Subcutaneous abdominal adipose tissue (tissue), 5 donors: ENCODE data around the gene GATAD2A.
"Not testable (repeated sequence)": the region's sequence is repeated elsewhere in the genome, so short reads cannot be mapped to it uniquely, and the experiment has no call there.

ENCODE experiments used
- H3K27ac ChIP-seq: one replicate; pipeline ENCODE4 v1.7.0; 2013; ENCODE audit warnings: low read depth, mild to moderate bottlenecking, inconsistent platforms, low read length, moderate library complexity
- H3K27me3 ChIP-seq, 5 donors: one replicate each; pipeline ENCODE4 v1.7.0; 2013; ENCODE audit warnings: low read length in 5 of 5, inconsistent platforms in 1 of 5; ENCODE audit not compliant: control insufficient read depth in 5 of 5, insufficient read depth in 4 of 5
- H3K36me3 ChIP-seq, 5 donors: one replicate each; pipeline ENCODE4 v1.7.0; 2013; ENCODE audit warnings: low read length in 5 of 5; ENCODE audit not compliant: control insufficient read depth in 5 of 5, insufficient read depth in 5 of 5
- H3K4me1 ChIP-seq, 5 donors: one replicate each; pipeline ENCODE4 v1.7.0; 2013; ENCODE audit warnings: low read length in 5 of 5, mild to moderate bottlenecking in 3 of 5, moderate library complexity in 1 of 5; ENCODE audit not compliant: control insufficient read depth in 5 of 5, insufficient read depth in 5 of 5
- H3K4me3 ChIP-seq, 5 donors: one replicate each; pipeline ENCODE4 v1.7.0; 2013; ENCODE audit warnings: low read length in 5 of 5, low read depth in 1 of 5
- H3K9ac ChIP-seq, 5 donors: one replicate each; pipeline ENCODE4 v1.7.0; 2013; ENCODE audit warnings: low read length in 5 of 5, mild to moderate bottlenecking in 4 of 5, moderate library complexity in 3 of 5
- H3K9me3 ChIP-seq, 5 donors: one replicate each; pipeline ENCODE4 v1.7.0; 2013; ENCODE audit warnings: low read length in 5 of 5; ENCODE audit not compliant: control insufficient read depth in 5 of 5
- donor health status: healthy.
- donor health status: healthy.
- donor health status: healthy.
- donor health status: healthy.
- donor health status: healthy.

Gene GATAD2A

GRCh38 chr19:19372656-19373416, 32.6 kb upstream of the GATAD2A start:
- peak overlapping the region; percentile 57 for H3K27ac ChIP-seq
- peaks cover 0 to 22% (median 11%) of the 10 kb centered on the region in 5 donors for H3K4me1 ChIP-seq
- peak overlapping the region in 1 of 5 donors; percentile 31 for H3K9ac ChIP-seq
- H3K9me3 ChIP-seq, result no peaks in the 10 kb centered on the region
- H3K36me3 ChIP-seq, result no peaks in the 10 kb centered on the region
- H3K27me3 ChIP-seq, result no peaks in the 10 kb centered on the region
- peak overlapping the region in 3 of 5 donors; percentile 5 to 37 (median 36) for H3K4me3 ChIP-seq

- Histone ChIP-seq H3K4me1 (peaks cover 0 to 14% (median 11%) of the 10 kb centered on the region in 5 donors), H3K36me3 (no peaks in the 10 kb centered on the region), H3K9ac (no peak overlapping the region), H3K27me3 (no peaks in the 10 kb centered on the region), H3K9me3 (no peaks in the 10 kb centered on the region), H3K27ac (no peak overlapping the region), H3K4me3 (no peak overlapping the region)
Measured at GRCh38 chr19:19379527-19379926, 25.9 kb upstream of the GATAD2A start.

DNA sequence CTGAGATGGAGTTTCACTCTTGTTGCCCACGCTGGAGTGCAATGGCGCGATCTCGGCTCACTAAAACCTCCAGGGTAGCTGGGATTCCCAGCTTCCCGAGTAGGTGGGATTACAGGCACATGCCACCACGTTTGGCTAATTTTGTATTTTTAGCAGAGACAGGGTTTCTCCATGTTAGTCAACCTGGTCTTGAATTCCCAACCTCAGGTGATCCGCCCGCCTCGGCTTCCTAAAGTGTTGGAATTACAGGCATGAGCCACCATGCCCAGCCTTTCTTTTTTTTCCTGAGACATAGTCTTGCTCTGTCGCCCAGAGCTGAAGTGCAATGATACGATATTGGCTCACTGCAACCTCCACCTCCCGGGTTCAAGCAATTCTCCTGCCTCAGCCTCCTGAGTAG, 25.2 kb upstream of the GATAD2A start:
- H3K27me3 ChIP-seq, H3K27ac ChIP-seq, H3K9ac ChIP-seq, H3K9me3 ChIP-seq, H3K4me3 ChIP-seq, H3K36me3 ChIP-seq: not testable (repeated sequence)
- peaks cover 0 to 18% (median 16%) of the 10 kb centered on the region in 5 donors for H3K4me1 ChIP-seq

- Histone ChIP-seq H3K36me3 (no peaks in the 10 kb centered on the region), H3K27me3 (peaks cover 0 to 2% (median 0%) of the 10 kb centered on the region in 5 donors), H3K27ac (no peak overlapping the region), H3K9ac (no peak overlapping the region), H3K9me3 (no peaks in the 10 kb centered on the region), H3K4me1 (peaks cover 3 to 20% (median 18%) of the 10 kb centered on the region in 5 donors), H3K4me3 (no peak overlapping the region)
Measured at GRCh38 chr19:19381007-19381926, 24.2 kb upstream of the GATAD2A start.

DNA sequence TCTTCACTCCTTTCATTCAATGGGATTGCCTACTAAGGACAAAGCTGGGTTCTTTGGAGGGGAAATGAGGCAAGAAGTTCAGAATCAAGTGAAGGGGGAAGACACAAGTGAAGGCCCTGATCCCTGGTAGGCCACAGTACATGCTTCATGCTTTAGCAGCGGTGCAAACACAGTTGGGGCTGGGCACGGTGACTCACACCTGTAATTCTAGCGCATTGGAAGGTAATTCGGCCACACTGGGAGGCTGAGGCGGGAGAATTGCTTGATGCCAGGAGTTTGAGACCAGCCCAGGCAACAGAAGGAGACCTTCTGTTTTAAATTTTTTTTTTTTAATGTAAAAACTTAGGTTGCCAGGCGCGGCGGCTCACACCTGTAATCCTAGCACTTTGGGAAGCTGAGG, 23.4 kb upstream of the GATAD2A start:
- Histone ChIP-seq H3K9ac (no peak overlapping the region), H3K27me3 (peaks cover 0 to 2% (median 0%) of the 10 kb centered on the region in 5 donors), H3K36me3 (no peaks in the 10 kb centered on the region), H3K27ac (no peak overlapping the region), H3K9me3 (no peaks in the 10 kb centered on the region), H3K4me1 (peaks cover 3 to 29% (median 26%) of the 10 kb centered on the region in 5 donors), H3K4me3 (no peak overlapping the region)

DNA sequence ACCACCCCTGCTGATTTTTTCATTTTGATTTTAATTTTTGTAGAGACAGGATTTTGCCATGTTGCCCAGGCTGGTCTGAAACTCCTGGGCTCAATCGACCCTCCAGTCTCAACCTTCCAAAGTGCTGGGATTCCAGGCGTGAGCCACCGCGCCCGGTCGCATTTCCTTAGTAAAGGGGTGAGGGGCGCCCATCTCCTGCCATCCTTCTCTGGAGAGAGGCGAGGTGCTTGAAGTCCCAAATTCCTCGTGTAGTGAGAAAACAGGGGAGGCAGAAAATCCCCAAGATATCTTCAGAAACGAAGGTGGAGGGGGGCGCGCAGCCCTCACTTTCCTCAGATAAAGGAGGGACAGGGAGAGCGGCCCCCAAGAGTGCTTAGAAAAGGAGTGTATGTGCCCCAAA, 21.0 kb upstream of the GATAD2A start:
- H3K9me3 ChIP-seq, result no peaks in the 10 kb centered on the region
- H3K9ac ChIP-seq, result peak overlapping the region in 4 of 5 donors; percentile 83 to 95 (median 90)
- no peaks in the 10 kb centered on the region for H3K36me3 ChIP-seq
- H3K4me3 ChIP-seq, result peak overlapping the region; percentile 61 to 77 (median 67)
- peaks cover 0 to 2% (median 0%) of the 10 kb centered on the region in 5 donors for H3K27me3 ChIP-seq
- peaks cover 5 to 44% (median 35%) of the 10 kb centered on the region in 5 donors for H3K4me1 ChIP-seq
- H3K27ac ChIP-seq, result no peak overlapping the region

- H3K4me1 ChIP-seq, result peaks cover 5 to 46% (median 36%) of the 10 kb centered on the region in 5 donors
- H3K9ac ChIP-seq, result peak overlapping the region in 4 of 5 donors; percentile 83 to 97 (median 91)
- no peaks in the 10 kb centered on the region for H3K36me3 ChIP-seq
- peak overlapping the region; percentile 75 for H3K27ac ChIP-seq
- peak overlapping the region; percentile 73 to 86 (median 79) for H3K4me3 ChIP-seq
- peaks cover 0 to 2% (median 0%) of the 10 kb centered on the region in 5 donors for H3K27me3 ChIP-seq
- no peaks in the 10 kb centered on the region for H3K9me3 ChIP-seq
Measured at GRCh38 chr19:19385131-19385895, 20.2 kb upstream of the GATAD2A start.

- Histone ChIP-seq H3K27me3 (peaks cover 0 to 2% (median 0%) of the 10 kb centered on the region in 5 donors), H3K4me1 (peaks cover 5 to 46% (median 36%) of the 10 kb centered on the region in 5 donors), H3K4me3 (peak overlapping the region; percentile 73 to 87 (median 84)), H3K9me3 (no peaks in the 10 kb centered on the region), H3K9ac (peak overlapping the region; percentile 81 to 97 (median 95)), H3K27ac (peak overlapping the region; percentile 75), H3K36me3 (no peaks in the 10 kb centered on the region)
Measured at GRCh38 chr19:19385896-19386869, 19.3 kb upstream of the GATAD2A start.
